HepG2 (cell line): ENCODE measurements around the gene IRF7. TPM values are rescaled to one million over a fixed set of nuclear protein-coding genes. Genes with fewer than 3 reads are reported as not detected.

Source experiments
- ATM ChIP-seq: fragments of 450-650 bp; IDR thresholded peaks from 2 replicates; pipeline ENCODE4 v1.7.1; 2017; ENCODE audit warnings: mild to moderate bottlenecking, borderline replicate concordance
- CBX1 ChIP-seq: IDR thresholded peaks from one replicate; pipeline ENCODE4 v1.6.1; 2016; ENCODE audit warnings: antibody characterized with exemption, low read depth
- ELF4 ChIP-seq: sonication (generic); formaldehyde crosslinking; IDR thresholded peaks from 2 replicates; pipeline ENCODE4 v1.5.0; 2020; ENCODE audit warnings: missing genetic modification reagents, mild to moderate bottlenecking, moderate library complexity, borderline replicate concordance
- EP300 ChIP-seq, 3 experiments: sonication (generic) in 1 of 3; formaldehyde crosslinking in 1 of 3; IDR thresholded peaks; 2 replicates each; pipeline versions ENCODE4 v1.5.1 to v1.6.1; 2011 to 2020; ENCODE audit warnings: low read depth in 2 of 3, low read length in 2 of 3, borderline replicate concordance in 1 of 3, improper control_type of control experiment in 1 of 3, mild to moderate bottlenecking in 1 of 3, missing genetic modification reagents in 1 of 3, moderate library complexity in 1 of 3
- MATR3 ChIP-seq: sonication (generic); formaldehyde crosslinking; IDR thresholded peaks from 2 replicates; pipeline ENCODE4 v1.4.0; 2020; ENCODE audit warnings: missing genetic modification reagents
- NRL ChIP-seq: sonication (generic); formaldehyde crosslinking; IDR thresholded peaks from 2 replicates; pipeline ENCODE4 v1.5.0; 2020; ENCODE audit warnings: missing genetic modification reagents, mild to moderate bottlenecking, moderate library complexity, borderline replicate concordance
- ZFP82 ChIP-seq: sonication (generic); formaldehyde crosslinking; IDR thresholded peaks from 2 replicates; pipeline ENCODE4 v1.5.1; 2020; ENCODE audit warnings: mild to moderate bottlenecking, missing genetic modification reagents, borderline replicate concordance
- ZNF17 ChIP-seq: sonication (generic); formaldehyde crosslinking; IDR thresholded peaks from 2 replicates; pipeline ENCODE4 v1.5.0; 2020; ENCODE audit warnings: mild to moderate bottlenecking, missing genetic modification reagents
- polyA plus RNA-seq, 8 experiments: library from polyadenylated mRNA; depleted of rRNA in 3 of 8; stranded (reverse) in 7 of 8; unstranded in 1 of 8; fragments of >200 nt; fragmentation: Illumina TruSeq in 4 of 8; extraction: Trizol in 4 of 8; gene quantifications; 2 replicates each; pipeline versions ENCODE4 v1.2.1 to v1.2.3, GENCODE V29; 2011 to 2016; ENCODE audit warnings: low read depth in 4 of 8, missing spikeins in 1 of 8, mixed read lengths in 1 of 8; ENCODE audit not compliant: insufficient read depth in 1 of 8
- total RNA-seq, 5 experiments: library from RNA; depleted of rRNA; stranded (reverse); fragments of >200 nt; fragmentation: Illumina TruSeq; extraction: Trizol; gene quantifications; 2 replicates each; pipeline ENCODE4 v1.2.3, GENCODE V29; 2016; ENCODE audit warnings: low read depth in 1 of 5
- TF ChIP-seq, protein P1 (sequence below): sonication (generic); formaldehyde crosslinking; IDR thresholded peaks from 2 replicates; pipeline ENCODE4 v1.8.0; 2023; ENCODE audit warnings: mild to moderate bottlenecking, missing genetic modification reagents
- TF ChIP-seq, protein P2 (sequence below): sonication (generic); formaldehyde crosslinking; IDR thresholded peaks from 2 replicates; pipeline ENCODE4 v1.4.0; 2020; ENCODE audit warnings: low read depth, mild to moderate bottlenecking, missing genetic modification reagents
- TF ChIP-seq, protein P3 (sequence below): sonication (generic); formaldehyde crosslinking; IDR thresholded peaks from 2 replicates; pipeline ENCODE4 v1.5.0; 2020; ENCODE audit warnings: mild to moderate bottlenecking, missing genetic modification reagents, borderline replicate concordance
- TF ChIP-seq, protein P4 (sequence below): sonication (generic); formaldehyde crosslinking; IDR thresholded peaks from 2 replicates; pipeline ENCODE4 v1.5.0; 2020; ENCODE audit warnings: missing genetic modification reagents, mild to moderate bottlenecking, borderline replicate concordance
- TF ChIP-seq, protein P5 (sequence below): sonication (generic); formaldehyde crosslinking; IDR thresholded peaks from 2 replicates; pipeline ENCODE4 v1.4.0; 2020; ENCODE audit warnings: mild to moderate bottlenecking, missing genetic modification reagents

The IRF7 gene
- total and polyA plus RNA-seq, 2 of the 13 experiments (the other 11 are each of a cell fraction or from before 2014, with no cell fraction given), result not detected

DNA sequence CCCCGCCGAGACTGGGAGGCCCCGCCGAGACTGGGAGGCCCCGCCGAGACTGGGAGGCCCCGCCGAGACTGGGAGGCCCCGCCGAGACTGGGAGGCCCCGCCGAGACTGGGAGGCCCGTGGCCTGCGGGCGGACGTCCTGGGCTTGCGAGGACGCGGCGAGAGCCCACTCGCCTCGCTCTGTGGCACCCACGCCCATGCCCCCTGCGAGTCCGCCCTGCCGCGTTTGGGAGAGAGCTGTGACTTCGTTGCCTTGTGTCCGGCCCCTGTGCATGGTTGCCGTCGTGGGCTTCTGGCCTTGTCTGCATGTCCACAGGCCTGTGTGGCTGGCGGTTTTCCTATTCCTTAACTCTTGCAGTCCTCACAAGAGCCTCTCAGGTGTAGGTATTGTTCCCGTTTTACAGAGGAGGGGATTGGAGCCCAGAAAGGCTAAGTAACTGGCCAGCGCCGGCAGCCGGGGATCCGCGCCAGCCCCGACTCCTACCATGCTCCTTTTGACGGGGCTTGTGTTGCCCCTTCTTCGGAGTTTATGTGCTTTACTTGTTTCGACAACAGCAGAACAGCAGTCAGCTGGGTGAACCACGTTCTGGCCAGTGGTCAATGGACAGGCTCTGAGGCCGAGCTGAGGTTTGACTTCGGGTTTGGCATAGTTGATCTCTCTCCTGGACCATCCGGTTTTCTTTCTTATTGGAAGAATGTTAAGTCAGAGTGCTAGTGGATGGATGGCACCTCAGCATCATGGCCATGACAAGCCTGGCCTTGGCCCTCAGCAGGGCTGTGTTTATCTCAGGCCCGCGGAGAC lies 38.7 kb downstream of the IRF7 start (continued):
- no peak for TF ChIP-seq ATM
- no peak for TF ChIP-seq EP300 (IDR thresholded peaks at IDR 0.05; ENCODE audit: low read depth in 2 of 2, low read length in 2 of 2)
- no peak for TF ChIP-seq EP300 (CRISPR knock-in tag; IDR thresholded peaks at IDR 0.05; ENCODE audit: borderline replicate concordance)
- no peak for TF ChIP-seq ZFP82 (CRISPR knock-in tag)
- TF ChIP-seq ELF4 (CRISPR knock-in tag), result no peak
- TF ChIP-seq, protein P1, sequence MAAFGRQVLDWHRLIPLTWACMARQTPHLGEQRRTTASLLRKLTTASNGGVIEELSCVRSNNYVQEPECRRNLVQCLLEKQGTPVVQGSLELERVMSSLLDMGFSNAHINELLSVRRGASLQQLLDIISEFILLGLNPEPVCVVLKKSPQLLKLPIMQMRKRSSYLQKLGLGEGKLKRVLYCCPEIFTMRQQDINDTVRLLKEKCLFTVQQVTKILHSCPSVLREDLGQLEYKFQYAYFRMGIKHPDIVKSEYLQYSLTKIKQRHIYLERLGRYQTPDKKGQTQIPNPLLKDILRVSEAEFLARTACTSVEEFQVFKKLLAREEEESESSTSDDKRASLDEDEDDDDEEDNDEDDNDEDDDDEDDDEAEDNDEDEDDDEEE (CRISPR knock-in tag), result 0 out of 2 replicates have a peak, but pooled peaks have one; percentile 40
- TF ChIP-seq, protein P2, sequence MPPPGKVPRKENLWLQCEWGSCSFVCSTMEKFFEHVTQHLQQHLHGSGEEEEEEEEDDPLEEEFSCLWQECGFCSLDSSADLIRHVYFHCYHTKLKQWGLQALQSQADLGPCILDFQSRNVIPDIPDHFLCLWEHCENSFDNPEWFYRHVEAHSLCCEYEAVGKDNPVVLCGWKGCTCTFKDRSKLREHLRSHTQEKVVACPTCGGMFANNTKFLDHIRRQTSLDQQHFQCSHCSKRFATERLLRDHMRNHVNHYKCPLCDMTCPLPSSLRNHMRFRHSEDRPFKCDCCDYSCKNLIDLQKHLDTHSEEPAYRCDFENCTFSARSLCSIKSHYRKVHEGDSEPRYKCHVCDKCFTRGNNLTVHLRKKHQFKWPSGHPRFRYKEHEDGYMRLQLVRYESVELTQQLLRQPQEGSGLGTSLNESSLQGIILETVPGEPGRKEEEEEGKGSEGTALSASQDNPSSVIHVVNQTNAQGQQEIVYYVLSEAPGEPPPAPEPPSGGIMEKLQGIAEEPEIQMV (CRISPR knock-in tag), result no peak
- TF ChIP-seq, protein P3, sequence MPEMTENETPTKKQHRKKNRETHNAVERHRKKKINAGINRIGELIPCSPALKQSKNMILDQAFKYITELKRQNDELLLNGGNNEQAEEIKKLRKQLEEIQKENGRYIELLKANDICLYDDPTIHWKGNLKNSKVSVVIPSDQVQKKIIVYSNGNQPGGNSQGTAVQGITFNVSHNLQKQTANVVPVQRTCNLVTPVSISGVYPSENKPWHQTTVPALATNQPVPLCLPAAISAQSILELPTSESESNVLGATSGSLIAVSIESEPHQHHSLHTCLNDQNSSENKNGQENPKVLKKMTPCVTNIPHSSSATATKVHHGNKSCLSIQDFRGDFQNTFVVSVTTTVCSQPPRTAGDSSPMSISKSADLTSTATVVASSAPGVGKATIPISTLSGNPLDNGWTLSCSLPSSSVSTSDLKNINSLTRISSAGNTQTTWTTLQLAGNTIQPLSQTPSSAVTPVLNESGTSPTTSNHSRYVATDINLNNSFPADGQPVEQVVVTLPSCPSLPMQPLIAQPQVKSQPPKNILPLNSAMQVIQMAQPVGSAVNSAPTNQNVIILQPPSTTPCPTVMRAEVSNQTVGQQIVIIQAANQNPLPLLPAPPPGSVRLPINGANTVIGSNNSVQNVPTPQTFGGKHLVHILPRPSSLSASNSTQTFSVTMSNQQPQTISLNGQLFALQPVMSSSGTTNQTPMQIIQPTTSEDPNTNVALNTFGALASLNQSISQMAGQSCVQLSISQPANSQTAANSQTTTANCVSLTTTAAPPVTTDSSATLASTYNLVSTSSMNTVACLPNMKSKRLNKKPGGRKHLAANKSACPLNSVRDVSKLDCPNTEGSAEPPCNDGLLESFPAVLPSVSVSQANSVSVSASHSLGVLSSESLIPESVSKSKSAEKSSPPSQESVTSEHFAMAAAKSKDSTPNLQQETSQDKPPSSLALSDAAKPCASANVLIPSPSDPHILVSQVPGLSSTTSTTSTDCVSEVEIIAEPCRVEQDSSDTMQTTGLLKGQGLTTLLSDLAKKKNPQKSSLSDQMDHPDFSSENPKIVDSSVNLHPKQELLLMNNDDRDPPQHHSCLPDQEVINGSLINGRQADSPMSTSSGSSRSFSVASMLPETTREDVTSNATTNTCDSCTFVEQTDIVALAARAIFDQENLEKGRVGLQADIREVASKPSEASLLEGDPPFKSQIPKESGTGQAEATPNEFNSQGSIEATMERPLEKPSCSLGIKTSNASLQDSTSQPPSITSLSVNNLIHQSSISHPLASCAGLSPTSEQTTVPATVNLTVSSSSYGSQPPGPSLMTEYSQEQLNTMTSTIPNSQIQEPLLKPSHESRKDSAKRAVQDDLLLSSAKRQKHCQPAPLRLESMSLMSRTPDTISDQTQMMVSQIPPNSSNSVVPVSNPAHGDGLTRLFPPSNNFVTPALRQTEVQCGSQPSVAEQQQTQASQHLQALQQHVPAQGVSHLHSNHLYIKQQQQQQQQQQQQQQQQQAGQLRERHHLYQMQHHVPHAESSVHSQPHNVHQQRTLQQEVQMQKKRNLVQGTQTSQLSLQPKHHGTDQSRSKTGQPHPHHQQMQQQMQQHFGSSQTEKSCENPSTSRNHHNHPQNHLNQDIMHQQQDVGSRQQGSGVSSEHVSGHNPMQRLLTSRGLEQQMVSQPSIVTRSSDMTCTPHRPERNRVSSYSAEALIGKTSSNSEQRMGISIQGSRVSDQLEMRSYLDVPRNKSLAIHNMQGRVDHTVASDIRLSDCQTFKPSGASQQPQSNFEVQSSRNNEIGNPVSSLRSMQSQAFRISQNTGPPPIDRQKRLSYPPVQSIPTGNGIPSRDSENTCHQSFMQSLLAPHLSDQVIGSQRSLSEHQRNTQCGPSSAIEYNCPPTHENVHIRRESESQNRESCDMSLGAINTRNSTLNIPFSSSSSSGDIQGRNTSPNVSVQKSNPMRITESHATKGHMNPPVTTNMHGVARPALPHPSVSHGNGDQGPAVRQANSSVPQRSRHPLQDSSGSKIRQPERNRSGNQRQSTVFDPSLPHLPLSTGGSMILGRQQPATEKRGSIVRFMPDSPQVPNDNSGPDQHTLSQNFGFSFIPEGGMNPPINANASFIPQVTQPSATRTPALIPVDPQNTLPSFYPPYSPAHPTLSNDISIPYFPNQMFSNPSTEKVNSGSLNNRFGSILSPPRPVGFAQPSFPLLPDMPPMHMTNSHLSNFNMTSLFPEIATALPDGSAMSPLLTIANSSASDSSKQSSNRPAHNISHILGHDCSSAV (CRISPR knock-in tag), result no peak
- TF ChIP-seq MATR3 (CRISPR knock-in tag), result no peak
- TF ChIP-seq, protein P4, sequence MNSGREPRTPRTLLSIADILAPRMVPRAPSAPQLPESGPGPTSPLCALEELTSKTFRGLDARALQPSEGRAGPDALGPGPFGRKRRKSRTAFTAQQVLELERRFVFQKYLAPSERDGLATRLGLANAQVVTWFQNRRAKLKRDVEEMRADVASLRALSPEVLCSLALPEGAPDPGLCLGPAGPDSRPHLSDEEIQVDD (CRISPR knock-in tag), result no peak
- TF ChIP-seq ZNF17 (CRISPR knock-in tag), result no peak
- no peak for TF ChIP-seq CBX1
- TF ChIP-seq NRL (CRISPR knock-in tag), result peak; percentile 66
- TF ChIP-seq, protein P5, sequence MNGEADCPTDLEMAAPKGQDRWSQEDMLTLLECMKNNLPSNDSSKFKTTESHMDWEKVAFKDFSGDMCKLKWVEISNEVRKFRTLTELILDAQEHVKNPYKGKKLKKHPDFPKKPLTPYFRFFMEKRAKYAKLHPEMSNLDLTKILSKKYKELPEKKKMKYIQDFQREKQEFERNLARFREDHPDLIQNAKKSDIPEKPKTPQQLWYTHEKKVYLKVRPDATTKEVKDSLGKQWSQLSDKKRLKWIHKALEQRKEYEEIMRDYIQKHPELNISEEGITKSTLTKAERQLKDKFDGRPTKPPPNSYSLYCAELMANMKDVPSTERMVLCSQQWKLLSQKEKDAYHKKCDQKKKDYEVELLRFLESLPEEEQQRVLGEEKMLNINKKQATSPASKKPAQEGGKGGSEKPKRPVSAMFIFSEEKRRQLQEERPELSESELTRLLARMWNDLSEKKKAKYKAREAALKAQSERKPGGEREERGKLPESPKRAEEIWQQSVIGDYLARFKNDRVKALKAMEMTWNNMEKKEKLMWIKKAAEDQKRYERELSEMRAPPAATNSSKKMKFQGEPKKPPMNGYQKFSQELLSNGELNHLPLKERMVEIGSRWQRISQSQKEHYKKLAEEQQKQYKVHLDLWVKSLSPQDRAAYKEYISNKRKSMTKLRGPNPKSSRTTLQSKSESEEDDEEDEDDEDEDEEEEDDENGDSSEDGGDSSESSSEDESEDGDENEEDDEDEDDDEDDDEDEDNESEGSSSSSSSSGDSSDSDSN (CRISPR knock-in tag), result 0 out of 2 replicates have a peak, but pooled peaks have one; percentile 12
